Medulla oblongata (tissue), 1 donor: ENCODE measurements around the gene RBPJ.
"Not testable (repeated sequence)": the region's sequence is repeated elsewhere in the genome, so short reads cannot be mapped to it uniquely, and the experiment has no call there.

Experiments
- DNase-seq: peaks from one replicate; pipeline ENCODE4 v3.0.0-alpha.2; 2015; ENCODE audit errors: extremely low spot score

The RBPJ gene

DNA sequence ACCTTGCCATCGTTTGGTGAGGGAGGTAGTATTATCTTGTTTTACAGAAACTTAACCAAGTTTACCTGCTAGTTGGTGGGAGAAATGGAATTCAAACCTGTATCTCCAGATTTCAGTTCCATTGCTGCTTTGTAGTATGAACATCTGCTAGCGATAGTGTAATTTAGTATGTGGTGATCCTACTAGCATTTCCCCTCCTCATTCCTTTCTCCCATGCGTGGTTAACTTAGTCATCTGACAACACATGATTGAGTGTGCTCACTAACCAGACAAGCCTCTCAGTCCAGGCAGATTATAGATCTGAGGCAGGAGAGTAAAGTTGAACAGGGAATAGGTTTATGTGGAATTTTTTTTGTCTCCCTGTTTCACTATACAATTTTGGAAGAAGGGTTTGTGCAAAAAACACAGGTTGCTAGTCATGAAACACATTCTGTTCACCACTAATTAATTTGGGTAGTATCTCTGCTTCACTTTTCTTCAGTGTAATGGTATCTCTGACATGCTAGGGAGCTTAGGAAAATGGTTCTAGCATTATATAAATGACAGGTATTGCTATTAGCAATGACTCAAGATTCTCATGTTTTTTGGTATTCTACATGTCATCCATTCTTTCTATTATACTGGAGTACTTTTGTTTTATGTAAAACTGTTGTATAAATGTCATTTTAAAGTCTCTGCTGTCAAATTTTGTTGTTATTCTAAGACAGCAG, 21.7 kb downstream of the RBPJ start:
- DNase-seq, result peak; percentile 66

DNA sequence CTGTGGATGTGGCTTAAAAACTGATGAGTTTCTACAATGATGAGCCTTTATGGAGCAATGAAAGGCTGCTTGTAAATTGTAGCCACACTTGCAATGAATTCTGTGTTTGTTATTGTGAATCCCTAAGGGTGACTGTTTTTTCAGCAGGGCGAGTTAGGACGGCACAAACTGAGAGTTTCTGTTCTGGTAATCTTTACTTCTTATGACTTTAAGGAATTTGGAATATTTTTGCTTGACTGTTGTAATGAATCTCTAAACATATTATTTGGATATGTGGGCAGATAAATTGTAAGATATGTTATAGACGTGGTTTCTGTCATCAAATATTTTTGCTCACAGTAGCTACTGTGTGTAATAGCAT, 22.2 kb downstream of the RBPJ start:
- DNase-seq, result peak; percentile 87

DNA sequence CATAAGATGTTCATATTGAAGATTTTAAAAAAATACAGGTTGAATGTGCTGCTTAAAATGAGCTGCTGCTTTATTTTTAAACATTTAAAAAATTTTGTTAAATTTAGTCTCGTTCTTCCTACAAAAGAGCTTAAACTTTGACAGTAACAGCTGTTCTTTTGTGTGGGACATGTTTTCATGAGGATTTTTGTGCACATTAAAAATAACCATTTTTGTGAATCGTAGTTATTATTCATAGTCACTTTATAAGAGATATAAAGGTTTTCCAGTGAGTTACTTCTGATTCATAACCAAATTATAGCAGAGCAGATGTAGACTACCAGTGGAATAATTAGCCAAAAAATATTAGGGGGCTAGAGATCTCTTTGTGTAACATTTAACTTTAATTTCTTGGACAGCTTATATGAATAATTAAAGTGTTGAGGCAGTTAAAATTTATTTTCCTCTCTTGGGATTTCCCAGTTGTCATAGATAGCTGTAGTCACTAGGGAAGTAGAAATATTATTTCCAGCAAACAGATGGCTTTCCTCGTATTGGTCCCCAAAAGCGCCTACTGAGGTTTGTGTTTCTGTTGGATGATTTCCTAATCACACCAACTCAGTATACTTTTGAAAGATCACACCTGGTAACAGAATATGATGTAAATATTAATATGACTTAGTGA, 24.2 kb downstream of the RBPJ start:
- no peak for DNase-seq

DNA sequence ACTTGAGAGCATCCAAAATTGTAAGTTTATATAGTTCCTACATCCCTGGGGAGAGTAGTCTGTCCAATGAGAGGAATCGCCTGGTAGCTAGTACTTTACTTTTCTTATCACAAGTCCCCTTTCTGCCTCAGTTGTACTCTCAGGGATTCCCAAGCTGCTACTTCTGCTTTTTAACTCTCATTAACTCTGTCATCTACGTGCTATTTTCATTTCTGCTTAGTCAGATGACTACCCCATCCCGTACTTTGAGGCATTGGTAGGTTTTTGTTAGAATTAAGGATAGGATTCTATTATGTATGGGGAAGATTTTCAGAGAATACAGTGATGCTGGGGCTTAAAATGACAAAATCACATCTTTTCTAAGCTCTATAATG, 24.7 kb downstream of the RBPJ start:
- DNase-seq, result no peak

DNA sequence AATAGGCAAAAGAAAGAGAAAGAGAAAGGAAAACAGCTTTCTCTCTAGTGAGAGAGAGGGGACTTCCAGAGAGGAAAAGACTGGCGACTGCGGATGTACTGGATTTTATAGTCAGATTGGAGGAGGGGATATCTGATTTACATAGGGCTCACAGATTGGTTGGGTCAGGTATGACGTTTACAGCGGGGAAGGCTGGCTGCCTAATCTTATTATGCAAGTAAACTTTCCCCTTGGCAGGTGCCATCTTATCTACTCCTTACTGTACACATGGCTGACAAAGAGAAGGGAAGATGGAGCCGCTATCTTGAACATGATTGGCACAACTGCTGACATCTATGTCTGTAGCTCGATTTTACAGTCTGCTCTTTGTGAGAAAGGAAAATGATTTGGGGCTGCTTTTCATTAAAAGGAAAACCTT, 25.4 kb downstream of the RBPJ start:
- DNase-seq, result no peak

DNA sequence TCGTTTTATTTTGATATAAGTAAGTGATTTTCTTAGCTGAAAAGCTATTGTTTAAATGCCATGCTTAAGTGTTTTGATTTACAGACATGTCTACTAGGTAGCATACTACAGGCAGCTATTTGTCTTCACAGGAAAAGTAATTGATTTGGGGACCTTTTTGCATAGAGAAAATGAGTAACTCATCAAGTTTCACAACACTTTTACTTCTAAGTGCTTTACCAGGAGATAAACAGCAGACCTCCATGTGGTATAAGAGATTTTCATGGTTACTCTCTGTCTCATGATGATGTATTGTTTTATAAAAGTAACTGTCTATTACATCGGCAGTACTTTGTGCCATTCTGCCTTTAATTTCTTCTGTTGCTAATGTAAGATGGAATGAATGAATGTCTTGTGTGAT, 28.7 kb downstream of the RBPJ start:
- no peak for DNase-seq

DNA sequence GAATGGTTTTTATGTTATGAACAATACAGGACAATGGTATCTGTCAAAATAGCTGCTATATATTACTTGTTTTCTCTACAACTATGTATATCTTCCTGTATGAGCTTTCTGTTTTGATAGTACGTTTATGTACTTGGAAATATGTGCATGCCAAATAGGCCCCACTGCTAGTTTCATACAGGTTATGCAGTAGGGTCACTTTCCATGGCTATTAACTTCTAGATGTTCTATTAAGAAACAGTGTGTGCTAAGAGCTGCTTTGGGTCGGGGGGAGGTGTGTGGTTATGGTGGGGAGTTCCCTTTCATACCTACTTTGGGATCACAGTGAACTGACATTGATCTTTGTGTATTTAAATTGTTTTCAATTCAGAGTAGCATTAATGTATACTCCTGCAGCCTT, 30.9 kb downstream of the RBPJ start:
- DNase-seq, result no peak

DNA sequence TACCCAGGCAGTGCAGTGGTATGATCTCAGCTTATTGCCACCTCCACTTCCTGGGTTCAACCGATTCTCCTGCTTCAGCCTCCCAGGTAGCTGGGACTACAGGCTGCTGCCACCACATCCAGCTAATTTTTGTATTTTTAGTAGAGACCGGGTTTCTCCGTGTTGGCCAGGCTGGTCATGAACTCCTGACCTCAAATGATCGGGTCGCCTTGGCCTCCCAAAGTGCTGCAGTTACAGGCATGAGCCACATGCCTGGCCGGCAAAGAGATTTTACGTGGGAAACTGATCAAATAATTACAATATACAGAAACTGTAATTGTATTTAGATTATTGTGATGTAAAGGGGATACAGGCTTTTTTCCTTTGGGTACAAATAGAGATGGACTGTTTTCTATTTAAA, 33.7 kb downstream of the RBPJ start:
- no peak for DNase-seq

DNA sequence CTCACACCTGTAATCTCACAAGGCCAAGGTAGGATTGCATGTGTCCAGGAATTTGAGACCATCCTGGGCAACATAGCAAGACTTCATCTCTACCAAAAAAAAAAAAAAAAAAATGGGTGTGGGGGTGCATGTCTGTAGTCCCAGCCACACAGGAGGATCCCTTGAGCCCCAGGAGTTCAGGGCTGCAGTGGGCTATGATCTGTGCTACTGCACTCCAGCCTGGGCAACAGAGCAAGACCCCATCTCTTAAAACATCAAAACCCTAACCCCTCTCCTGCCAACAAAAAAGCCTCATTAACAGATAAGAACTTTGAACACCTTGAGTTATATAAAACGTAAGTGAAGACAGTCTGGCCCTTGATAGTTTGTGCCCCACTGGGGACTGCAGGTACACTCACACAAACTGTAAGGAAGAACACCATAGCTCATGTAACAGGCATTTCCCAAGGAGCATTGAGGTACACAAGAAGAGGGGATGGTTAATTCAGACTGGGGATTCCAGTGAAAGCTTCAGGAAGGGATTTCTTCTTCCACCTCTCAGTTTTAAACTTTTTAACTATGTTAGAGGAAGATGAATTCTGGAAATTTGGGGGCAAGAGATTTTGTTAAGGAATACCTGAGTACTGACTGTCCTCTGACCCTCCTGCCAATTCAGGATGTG, 34.7 kb downstream of the RBPJ start:
- DNase-seq, result no peak

DNA sequence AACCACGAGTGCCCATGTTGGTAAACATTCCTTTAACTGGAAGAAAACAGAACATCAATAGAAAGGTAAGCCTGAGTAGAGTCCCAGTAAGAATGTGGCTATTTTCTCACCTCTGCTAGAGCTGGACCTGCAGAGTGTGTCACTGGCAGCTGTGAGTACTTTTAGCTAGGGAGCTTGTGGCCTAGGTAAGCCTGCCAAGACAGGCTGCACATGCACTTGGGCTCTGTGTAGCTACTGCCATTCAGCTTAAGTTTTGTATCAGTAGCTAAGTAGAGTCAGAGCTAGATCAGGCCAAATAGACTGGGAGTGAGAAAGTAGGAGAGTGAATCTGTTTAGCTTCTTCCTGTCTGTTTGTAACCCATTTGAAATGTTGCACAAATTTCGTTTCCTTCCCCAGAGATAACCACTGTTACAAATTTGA, 35.3 kb downstream of the RBPJ start:
- peak; percentile 56 for DNase-seq

DNA sequence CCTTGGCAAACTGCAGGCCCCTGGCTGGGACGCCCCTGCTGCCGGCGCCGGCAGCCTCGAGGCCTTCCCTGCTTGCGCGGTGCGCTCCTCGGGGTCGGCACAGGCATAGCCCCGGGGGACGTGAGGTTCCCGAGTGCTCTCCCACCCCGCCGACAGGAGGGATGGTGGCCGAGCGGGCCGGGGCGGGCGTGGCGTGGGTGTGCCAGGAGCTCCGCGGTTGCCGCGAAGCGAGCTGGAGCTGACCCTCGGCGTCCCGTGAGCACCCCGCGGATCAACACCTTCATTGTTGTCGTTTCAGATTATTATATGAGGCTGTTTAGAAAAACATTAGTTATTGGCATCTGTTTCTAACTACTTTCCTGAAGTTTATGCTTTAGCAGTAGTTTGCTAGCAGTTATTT, 38.7 kb downstream of the RBPJ start:
- not testable (repeated sequence) for DNase-seq

DNA sequence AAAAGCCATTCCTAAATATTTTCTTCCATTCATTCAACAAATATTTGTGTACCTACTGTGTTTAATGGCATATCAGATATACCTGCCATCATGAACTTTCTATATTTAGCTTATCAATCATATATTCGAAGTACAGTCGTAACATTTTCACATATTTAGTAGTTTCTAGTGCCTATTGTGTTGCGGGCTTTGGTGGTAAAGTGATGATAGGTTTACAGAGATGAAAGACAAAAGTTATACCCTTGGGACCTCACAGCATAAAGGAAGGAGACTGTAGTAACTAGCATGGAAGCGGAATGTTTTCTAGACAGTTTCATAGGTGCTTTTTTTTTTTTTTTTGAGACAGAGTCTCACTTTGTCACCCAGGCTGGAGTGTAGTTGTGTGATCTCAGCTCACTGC, 39.5 kb downstream of the RBPJ start:
- no peak for DNase-seq

DNA sequence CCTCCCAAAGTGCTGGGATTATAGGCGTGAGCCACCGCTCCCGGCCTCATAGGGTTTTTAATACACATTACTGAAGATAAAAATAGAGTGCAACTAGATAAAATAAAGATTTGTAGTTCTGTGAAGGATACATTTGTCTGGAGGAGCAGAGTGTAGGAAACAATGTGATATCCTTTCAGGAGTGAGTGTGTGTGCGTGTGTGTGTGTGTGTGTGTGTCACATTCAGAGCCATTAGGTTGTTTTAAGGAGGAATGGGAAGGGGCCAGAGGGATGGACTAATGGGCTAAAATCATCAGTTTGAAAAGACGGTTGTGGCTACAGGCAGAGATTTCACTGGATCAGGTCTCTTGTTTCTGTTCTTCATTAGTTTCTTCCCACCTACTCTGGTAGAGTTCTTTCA, 40.0 kb downstream of the RBPJ start:
- DNase-seq, result no peak

DNA sequence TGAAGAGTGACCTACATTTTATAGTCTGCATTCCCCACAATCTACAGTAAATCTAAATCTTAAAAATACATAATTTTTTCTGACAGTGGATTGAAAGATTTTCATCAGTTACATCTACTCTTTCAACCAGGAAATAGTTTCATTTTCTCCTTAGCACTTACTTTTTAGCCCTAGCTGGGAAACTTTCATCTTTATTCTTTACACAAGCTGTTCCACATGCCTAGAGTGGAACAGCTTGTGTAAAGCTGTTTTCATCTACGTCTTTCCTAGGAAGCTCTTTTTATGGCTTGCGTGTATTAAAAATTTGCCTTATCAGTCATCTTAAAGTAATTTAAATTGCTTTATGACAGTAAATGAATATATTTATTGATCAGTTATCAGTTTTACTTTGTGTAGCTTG, 40.5 kb downstream of the RBPJ start:
- no peak for DNase-seq

DNA sequence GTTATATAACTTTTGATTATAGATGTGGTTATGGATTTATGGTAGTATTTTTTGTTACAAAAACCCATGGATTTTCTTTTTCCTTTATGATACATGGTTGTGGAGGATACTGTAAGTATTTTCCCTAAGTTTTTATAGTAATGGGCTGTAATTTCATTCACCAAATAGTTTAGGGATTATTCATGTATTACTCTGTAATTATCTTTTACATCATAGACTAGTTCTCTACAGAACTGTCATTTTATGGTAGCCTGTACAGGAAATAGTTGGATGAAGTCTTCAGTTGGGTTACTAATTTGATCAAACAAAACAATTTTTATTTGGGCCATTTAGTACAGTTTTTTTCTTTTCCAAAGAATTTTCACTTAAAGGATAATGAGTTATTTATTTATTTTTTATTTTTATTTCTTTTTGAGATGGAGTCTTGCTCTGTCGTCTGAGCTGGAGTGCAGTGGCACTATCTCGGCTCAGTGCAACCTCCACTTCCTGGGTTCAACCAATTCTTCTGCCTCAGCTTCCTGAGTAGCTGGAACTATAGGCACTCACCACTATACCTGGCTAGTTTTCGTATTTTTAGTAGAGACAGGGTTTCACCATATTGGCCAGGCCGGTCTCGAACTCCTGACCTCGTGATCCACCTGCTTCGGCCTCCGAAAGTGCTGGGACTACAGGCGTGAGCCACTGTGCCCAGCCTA, 42.1 kb downstream of the RBPJ start:
- no peak for DNase-seq

DNA sequence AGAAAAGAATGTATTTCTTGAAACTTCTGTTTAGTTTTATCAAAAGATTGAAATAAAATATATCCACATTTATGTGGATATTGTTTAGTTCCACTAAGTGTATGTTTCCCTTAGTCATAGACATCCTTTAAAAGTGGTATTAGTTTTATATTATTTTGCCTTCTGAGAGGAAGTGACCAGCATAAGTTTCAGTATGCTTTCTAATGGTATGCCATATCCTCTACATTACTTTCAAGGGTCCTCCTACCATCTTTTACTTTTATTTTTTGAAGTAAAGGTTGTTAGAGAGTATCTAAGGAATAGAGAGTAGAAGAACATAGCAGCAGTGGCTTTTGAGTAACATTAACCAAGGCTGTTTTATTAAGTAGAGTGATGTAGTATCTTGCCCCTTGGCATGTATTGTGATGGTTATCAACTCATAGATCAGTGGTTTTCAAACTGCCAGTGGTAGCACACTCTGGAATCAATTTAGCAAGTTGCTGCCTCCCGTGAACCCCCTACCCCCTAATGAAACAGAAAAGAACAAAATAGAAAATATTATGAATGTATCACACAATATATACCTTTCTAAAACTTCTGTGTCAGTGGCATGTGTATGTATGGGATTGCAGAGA, 44.8 kb downstream of the RBPJ start:
- DNase-seq, result no peak

DNA sequence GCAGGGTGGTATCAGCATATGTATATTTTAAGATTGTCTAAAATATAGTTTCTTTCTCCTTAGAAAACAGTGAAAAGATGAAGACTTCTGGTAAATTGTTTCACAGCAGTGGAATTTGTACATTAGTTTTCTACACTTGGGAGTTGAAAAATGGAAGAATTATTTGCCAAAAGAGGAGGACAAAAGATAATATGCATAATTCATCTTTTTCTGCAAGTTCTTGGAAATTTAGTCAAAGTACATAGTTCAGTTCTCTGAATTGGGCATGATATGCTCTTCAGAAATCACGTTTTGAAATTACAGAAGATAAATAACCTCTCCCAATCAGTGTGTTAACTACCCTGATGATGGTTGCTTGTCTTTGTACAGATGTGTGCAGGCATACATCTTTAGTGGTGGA, 47.0 kb downstream of the RBPJ start:
- no peak for DNase-seq

DNA sequence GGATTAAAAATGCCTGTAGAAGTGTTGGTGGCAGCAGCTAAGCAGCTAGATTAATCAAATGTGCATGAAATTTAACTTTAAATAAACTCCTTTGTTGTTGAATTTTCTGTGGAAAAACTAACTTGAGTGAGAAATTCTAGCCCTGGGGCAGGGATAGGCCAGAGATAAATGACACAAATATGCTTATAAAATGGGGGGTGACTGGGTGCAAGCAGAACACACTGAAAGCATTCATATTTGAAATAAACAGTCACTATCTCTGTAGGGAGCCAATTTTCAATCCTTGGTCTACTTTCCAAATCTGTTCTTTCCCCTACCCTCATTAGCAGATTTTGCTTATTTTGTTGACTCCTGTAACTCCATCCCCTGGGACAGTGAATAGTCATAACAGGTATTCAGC, 47.9 kb downstream of the RBPJ start:
- DNase-seq, result no peak

DNA sequence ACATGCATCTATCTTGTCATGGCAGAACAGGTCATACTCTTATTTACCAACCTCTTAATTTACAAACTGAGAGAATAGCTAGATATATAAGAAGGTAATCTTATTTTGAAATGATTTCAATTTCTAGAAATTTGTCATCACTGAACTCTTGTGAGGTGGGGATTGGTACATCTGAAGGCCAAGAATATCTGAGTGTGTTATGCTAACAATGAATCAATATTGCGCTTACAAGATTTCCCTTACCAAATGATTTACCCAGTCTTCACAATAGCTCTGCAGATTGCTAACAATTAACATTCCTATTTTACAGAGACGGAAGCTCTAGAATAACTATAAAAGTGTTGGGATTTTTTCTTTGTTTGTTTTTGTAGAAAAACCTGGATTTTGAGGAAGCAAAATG, 48.3 kb downstream of the RBPJ start:
- no peak for DNase-seq

DNA sequence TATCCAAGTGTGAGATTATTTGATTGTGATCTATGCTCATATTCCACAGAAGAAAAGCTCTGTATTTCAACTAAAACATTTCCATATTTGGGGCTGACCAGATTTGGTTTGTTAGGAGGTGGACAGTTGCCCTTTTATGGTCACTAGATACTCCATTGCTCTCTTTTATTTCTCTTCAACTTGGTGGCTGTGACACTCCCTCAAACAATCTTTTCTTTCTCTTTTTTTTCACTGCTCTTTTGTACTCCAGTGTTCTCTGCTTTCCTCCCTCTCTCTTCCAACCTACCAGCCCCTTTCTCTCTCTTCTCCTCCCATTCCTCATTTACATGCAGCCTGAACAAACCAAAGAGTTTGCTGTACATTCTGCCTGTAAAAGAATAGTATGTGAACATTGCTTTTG, 48.8 kb downstream of the RBPJ start:
- peak; percentile 49 for DNase-seq

DNA sequence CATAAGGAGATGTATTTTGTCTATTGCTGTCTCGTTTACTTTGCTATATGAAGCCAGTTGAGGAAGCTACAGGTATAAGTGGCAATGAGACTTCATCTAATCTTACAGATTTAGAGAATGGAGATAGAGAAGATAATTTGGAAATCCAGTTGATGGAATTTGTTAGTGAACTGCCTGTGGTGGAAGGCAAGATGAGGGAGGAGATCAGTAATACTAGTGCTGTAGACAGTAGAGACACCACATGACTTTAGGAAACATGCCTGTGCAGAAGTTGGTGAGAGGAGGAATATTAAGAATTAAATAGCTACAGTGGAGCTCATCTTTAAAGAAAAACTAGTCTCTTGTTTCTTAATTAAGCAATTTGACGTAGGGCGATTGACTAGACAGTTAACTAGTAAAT, 51.3 kb downstream of the RBPJ start:
- no peak for DNase-seq

DNA sequence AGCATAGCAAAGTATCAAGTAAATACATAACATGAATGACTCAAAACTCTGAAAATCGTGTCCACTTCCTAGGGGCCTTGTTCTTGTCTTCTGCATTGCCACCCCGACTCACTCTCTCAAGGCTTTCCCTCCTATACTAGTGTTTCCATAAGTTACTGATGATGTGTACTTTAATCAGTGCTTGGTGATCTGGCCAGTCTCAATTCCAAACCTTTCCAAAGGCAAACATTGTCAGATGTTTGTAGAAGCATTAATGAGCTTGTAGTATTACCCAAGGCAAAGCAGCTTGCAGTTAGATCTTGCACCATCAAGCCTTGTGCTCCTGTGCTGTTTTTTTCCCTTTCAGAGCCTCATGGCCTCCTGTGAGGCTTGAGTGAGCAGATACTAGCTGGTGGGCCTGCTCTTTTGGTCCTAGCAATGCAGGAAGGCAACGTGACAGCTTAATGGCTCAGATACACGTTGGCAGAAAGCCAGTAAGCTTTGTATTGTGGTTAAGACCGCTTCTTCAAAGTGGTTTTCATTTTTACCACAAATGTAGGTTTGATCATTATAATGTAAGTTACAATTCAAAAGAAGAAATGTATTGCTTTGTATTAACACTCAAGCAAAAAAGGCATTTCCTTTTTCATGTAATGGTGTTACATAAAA, 51.8 kb downstream of the RBPJ start:
- DNase-seq, result no peak
